Peyer's patch (tissue), 4 donors: Measurements from ENCODE around the gene COPB1.

Experiments
- CTCF ChIP-seq, 6 experiments: fragments of 450-650 bp in 4 of 6; fragments of 200-600 bp in 2 of 6; sonication (generic) in 1 of 6; IDR thresholded peaks; one replicate each; pipeline ENCODE4 v1.5.1; 2017 to 2019; ENCODE audit warnings: antibody characterized with exemption in 6 of 6, mild to moderate bottlenecking in 3 of 6, moderate library complexity in 1 of 6
- POLR2A ChIP-seq, 2 donors: fragments of 450-650 bp; IDR thresholded peaks; one replicate each; pipeline ENCODE4 v1.5.1; 2017; ENCODE audit warnings: antibody characterized with exemption in 2 of 2, mild to moderate bottlenecking in 2 of 2, moderate library complexity in 2 of 2

GRCh38 chr11:14480716-14481115, 18.9 kb downstream of the COPB1 start:
- TF ChIP-seq POLR2A (IDR thresholded peaks at IDR 0.05), result no peak
- no peak for TF ChIP-seq CTCF (IDR thresholded peaks at IDR 0.05)
